Lower leg skin (tissue), 4 donors: Measurements from ENCODE around the gene MIS18A. TPM values are rescaled to one million over a fixed set of nuclear protein-coding genes. Genes with fewer than 3 reads are reported as not detected.

Source experiments
- DNase-seq, 2 donors: peaks; one replicate each; pipeline ENCODE4 v3.0.0-alpha.2; 2019; ENCODE audit warnings: low spot score in 2 of 2
- H3K4me3 ChIP-seq: fragments of 200-600 bp; sonication (generic); 2 replicates; pipeline ENCODE4 v1.5.1; 2017; ENCODE audit warnings: mild to moderate bottlenecking, low read depth; ENCODE audit not compliant: poor library complexity, severe bottlenecking
- CTCF ChIP-seq, 3 donors: fragments of 450-650 bp; IDR thresholded peaks; one replicate each; pipeline ENCODE4 v1.5.1; 2016; ENCODE audit warnings: antibody characterized with exemption in 3 of 3, mild to moderate bottlenecking in 3 of 3, moderate library complexity in 2 of 3
- POLR2A ChIP-seq, 2 donors: fragments of 450-650 bp; IDR thresholded peaks; one replicate each; pipeline ENCODE4 v1.6.1; 2016 to 2017; ENCODE audit warnings: antibody characterized with exemption in 2 of 2, mild to moderate bottlenecking in 1 of 2, moderate library complexity in 1 of 2
- WGBS, 2 donors: methylation state at CpG; one replicate each; pipeline ENCODE4 v1.1.5; 2018; 5-methylcytosine and 5-hydroxymethylcytosine counted together
- intact Hi-C: fragments of 100-400 bp; cut with DNase I; formaldehyde crosslinking; loops from one replicate; pipeline ENCODE4 v1.15.0; 2023; ENCODE audit warnings: low total_unique reads
- total RNA-seq, 4 donors: library from RNA; depleted of rRNA; stranded (reverse); fragments of >200 nt; gene quantifications; one replicate each; pipeline ENCODE4 v1.1.0, GENCODE V29; 2016

Gene MIS18A
- total RNA-seq, 4 donors from 2014 or later: 2.2 to 7.7 (median 3.9) TPM

DNA sequence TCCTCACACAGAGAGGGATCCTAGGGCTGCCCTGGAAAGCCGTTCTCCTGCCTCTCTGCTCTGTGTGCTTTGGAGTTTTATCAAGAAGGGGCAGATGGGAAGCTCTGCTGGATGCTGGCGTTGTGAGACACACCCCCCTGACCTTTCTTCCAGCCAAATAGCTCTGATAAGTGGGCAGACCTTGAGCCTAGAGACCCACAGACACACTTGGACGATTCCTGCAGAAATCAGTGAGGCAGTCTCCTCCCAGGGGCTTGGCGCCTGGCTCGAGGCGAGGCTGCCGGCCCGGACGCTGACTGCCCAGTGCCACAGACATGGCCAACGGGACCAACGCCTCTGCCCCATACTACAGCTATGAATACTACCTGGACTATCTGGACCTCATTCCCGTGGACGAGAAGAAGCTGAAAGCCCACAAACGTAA, 19.8 kb upstream of the MIS18A start, which contains the start of gene MRAP:
Gene MRAP (plus strand): TSS at position 198 of the 424 bp plus-strand sequence. CDS start 117 bp downstream, at position 315.
- TF ChIP-seq CTCF (IDR thresholded peaks at IDR 0.05): no peak
- TF ChIP-seq POLR2A (IDR thresholded peaks at IDR 0.05): no peak
- no peak for DNase-seq
- intact Hi-C loops: no loop called here
- no peak within 1 kb of the TSS for H3K4me3 ChIP-seq
- WGBS, 2 donors: 93% methylated on average over 11 to 14 of the region's 14 CpGs

GRCh38 chr21:32298148-32298559, 19.3 kb upstream of the MIS18A start:
- intact Hi-C loops: no loop called here
- no peak overlapping the region for H3K4me3 ChIP-seq
- WGBS, 2 donors: 76 to 91% methylated on average over 6 of the region's 6 CpGs
- TF ChIP-seq POLR2A (IDR thresholded peaks at IDR 0.05) (no peak), CTCF (IDR thresholded peaks at IDR 0.05) (no peak)
- DNase-seq: peak in 1 of 2 donors; percentile 31

DNA sequence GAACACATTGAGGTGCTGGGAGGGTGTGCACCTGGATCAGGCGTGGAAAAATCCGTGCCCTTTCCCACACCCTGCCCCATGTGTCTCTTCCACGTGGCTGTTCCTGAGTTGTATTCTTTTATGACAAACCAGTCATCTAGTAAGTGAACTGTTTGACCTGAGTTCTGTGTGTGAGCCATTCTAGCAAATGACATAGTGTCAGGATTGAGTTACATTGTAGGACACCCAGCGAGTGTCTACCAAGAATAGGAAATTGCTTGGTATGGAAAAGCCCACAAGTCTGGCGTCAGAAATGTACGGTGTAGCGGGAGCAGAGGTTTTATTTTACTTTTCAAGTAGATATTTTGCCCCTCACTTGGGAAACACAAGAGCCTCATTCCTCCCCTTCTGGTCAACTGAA, 18.6 kb upstream of the MIS18A start:
- DNase-seq: no peak
- no peak for TF ChIP-seq CTCF (IDR thresholded peaks at IDR 0.05)
- TF ChIP-seq POLR2A (IDR thresholded peaks at IDR 0.05): no peak
- H3K4me3 ChIP-seq: no peak overlapping the region
- WGBS, 2 donors: 93 to 94% methylated on average over 7 of the region's 7 CpGs
- intact Hi-C loops: no loop called here

DNA sequence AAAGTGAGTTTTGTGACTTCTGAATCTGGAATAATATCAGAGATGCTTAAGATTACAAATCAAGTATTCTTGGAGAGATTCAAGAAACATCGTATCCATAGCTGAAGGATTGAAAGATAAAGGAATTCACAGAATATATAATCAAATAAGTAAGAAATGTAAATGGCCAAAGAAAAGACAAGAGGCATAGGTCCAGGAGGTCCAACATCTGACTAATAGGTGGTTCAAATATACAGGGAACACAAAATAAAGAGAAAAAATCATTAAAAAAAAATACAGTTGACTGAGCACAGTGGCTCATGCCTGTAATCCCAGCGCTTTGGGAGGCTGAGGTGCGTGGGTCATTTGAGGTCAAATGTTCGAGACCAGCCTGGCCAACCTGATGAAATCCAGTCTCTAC, 6.6 kb upstream of the MIS18A start:
- intact Hi-C loops: no loop called here
- no peak for DNase-seq
- no peak overlapping the region for H3K4me3 ChIP-seq
- TF ChIP-seq POLR2A (IDR thresholded peaks at IDR 0.05) (no peak), CTCF (IDR thresholded peaks at IDR 0.05) (no peak)
- WGBS, 2 donors: 94 to 96% methylated on average over 4 of the region's 4 CpGs

GRCh38 chr21:32282992-32283391, 4.1 kb upstream of the MIS18A start:
- H3K4me3 ChIP-seq: no peak overlapping the region
- intact Hi-C loops: no loop called here
- 79 to 82% methylated on average over 6 of the region's 6 CpGs for WGBS, 2 donors
- no peak for TF ChIP-seq POLR2A (IDR thresholded peaks at IDR 0.05)
- TF ChIP-seq CTCF (IDR thresholded peaks at IDR 0.05): no peak
- no peak for DNase-seq

DNA sequence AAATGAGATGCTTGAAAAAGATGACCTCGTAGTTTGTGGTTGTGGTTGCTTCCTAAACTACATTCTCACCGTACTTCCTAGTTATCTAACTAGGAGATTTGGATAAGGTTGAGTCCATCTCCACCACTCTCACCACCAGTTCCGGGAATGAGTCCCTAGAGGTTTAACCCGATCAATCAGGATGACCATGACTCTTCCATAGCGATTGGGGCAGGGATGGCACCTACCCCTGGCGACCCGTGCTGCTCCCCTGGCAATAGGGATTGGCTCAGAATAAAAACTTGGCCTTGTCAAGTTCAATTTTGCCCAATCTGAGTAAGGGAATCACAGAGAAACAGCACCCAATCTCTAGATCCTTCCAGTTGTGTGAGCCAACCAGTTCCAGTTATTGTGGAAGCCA, 2.7 kb upstream of the MIS18A start:
- intact Hi-C loops: no loop called here
- H3K4me3 ChIP-seq: no peak overlapping the region
- DNase-seq: no peak
- WGBS, 2 donors: 87 to 89% methylated on average over 7 of the region's 7 CpGs
- TF ChIP-seq CTCF (IDR thresholded peaks at IDR 0.05) (no peak), POLR2A (IDR thresholded peaks at IDR 0.05) (no peak)
